Inferior parietal cortex (tissue), 1 donor: ENCODE results near the gene LCN10.

Source experiments
- DNase-seq: peaks from one replicate; pipeline ENCODE4 v3.0.0-alpha.2; 2016; ENCODE audit errors: extremely low spot score

Gene LCN10

GRCh38 chr9:136738960-136739359 lies 3.8 kb downstream of the LCN10 start:
- DNase-seq = no peak

- no peak for DNase-seq
These were observed 6.8 kb downstream of the LCN10 start for GRCh38 chr9:136735812-136736480.

GRCh38 chr9:136734837-136735496 lies 7.8 kb downstream of the LCN10 start:
- no peak for DNase-seq

GRCh38 chr9:136733611-136734010 lies 9.1 kb downstream of the LCN10 start:
- DNase-seq = no peak

GRCh38 chr9:136732444-136733178 lies 10.1 kb downstream of the LCN10 start:
- DNase-seq = no peak

- no peak for DNase-seq
These were observed 12.8 kb downstream of the LCN10 start for GRCh38 chr9:136729926-136730325.

- no peak for DNase-seq
These were observed 13.6 kb downstream of the LCN10 start for GRCh38 chr9:136729144-136729543.

- DNase-seq = no peak
These were observed 14.1 kb downstream of the LCN10 start for GRCh38 chr9:136728548-136729123.

- DNase-seq = peak; percentile 83
These were observed 14.6 kb downstream of the LCN10 start for GRCh38 chr9:136728080-136728547.

GRCh38 chr9:136726631-136727191 lies 16.0 kb downstream of the LCN10 start:
- DNase-seq = no peak

- DNase-seq = no peak
These were observed 16.6 kb downstream of the LCN10 start for GRCh38 chr9:136726118-136726517.

GRCh38 chr9:136725612-136726011 lies 17.1 kb downstream of the LCN10 start:
- DNase-seq = no peak

GRCh38 chr9:136724772-136725171 lies 18.0 kb downstream of the LCN10 start:
- no peak for DNase-seq

- DNase-seq = no peak
These were observed 18.8 kb downstream of the LCN10 start for GRCh38 chr9:136723989-136724388.

GRCh38 chr9:136723362-136723976 lies 19.3 kb downstream of the LCN10 start:
- no peak for DNase-seq

- DNase-seq = no peak
These were observed 19.8 kb downstream of the LCN10 start for GRCh38 chr9:136722969-136723356.

- no peak for DNase-seq
These were observed 20.4 kb downstream of the LCN10 start for GRCh38 chr9:136722093-136722968.

GRCh38 chr9:136721339-136722092 lies 21.2 kb downstream of the LCN10 start:
- no peak for DNase-seq

GRCh38 chr9:136720898-136721338 lies 21.8 kb downstream of the LCN10 start:
- DNase-seq = no peak
